OCI-LY1 (cell line): ENCODE results near the gene PNPLA4.

Experiments
- H2AFZ ChIP-seq: fragments of 200-600 bp; sonication (generic), shearing (Covaris generic); 2 replicates; pipeline ENCODE4 v1.6.0; 2014; ENCODE audit warnings: antibody characterized with exemption, mild to moderate bottlenecking, low read length
- H3F3A ChIP-seq: fragments of 200-600 bp; sonication (generic), shearing (Covaris generic); 2 replicates; pipeline ENCODE4 v1.6.0; 2014; ENCODE audit warnings: mild to moderate bottlenecking, antibody characterized with exemption, low read length, moderate library complexity; ENCODE audit not compliant: insufficient read depth
- H3K27ac ChIP-seq: fragments of 200-600 bp; sonication (generic); 2 replicates; pipeline ENCODE4 v1.5.1; 2014; ENCODE audit warnings: low read length, mixed run types, mild to moderate bottlenecking, low read depth; ENCODE audit not compliant: poor library complexity, severe bottlenecking
- H3K27me3 ChIP-seq: fragments of 200-600 bp; sonication (generic); 2 replicates; pipeline ENCODE4 v1.6.0; 2014; ENCODE audit warnings: antibody characterized with exemption, mild to moderate bottlenecking, low read length, moderate library complexity; ENCODE audit not compliant: insufficient read depth
- H3K36me3 ChIP-seq: fragments of 200-600 bp; sonication (generic); 2 replicates; pipeline ENCODE4 v1.6.1; 2014; ENCODE audit warnings: mild to moderate bottlenecking, antibody characterized with exemption, low read length, moderate library complexity, mixed read lengths; ENCODE audit not compliant: insufficient read depth
- H3K4me1 ChIP-seq: fragments of 200-600 bp; sonication (generic); 2 replicates; pipeline ENCODE4 v1.5.1; 2014; ENCODE audit warnings: mild to moderate bottlenecking, low read length, moderate library complexity; ENCODE audit not compliant: insufficient read depth, severe bottlenecking
- H3K4me2 ChIP-seq: fragments of 200-600 bp; sonication (generic), shearing (Covaris generic); 2 replicates; pipeline ENCODE4 v1.6.1; 2014; ENCODE audit warnings: low read length
- H3K4me3 ChIP-seq: fragments of 200-600 bp; sonication (generic); 2 replicates; pipeline ENCODE4 v1.5.1; 2014; ENCODE audit warnings: low read length, low read depth, mild to moderate bottlenecking, mixed read lengths; ENCODE audit not compliant: poor library complexity, severe bottlenecking
- H3K79me2 ChIP-seq: fragments of 200-600 bp; shearing (Covaris generic); 2 replicates; pipeline ENCODE4 v1.6.1; 2016; ENCODE audit warnings: mixed run types, low read length, mixed read lengths; ENCODE audit not compliant: insufficient read depth
- H3K9ac ChIP-seq: fragments of 200-600 bp; sonication (generic), shearing (Covaris generic); 2 replicates; pipeline ENCODE4 v1.6.1; 2014; ENCODE audit warnings: mild to moderate bottlenecking, low read length, mixed read lengths
- H3K9me2 ChIP-seq: fragments of 200-600 bp; sonication (generic), shearing (Covaris generic); 2 replicates; pipeline ENCODE4 v1.6.1; 2014; ENCODE audit warnings: low read depth, mild to moderate bottlenecking, low read length, mixed read lengths
- H3K9me3 ChIP-seq: fragments of 200-600 bp; shearing (Covaris generic); 2 replicates; pipeline ENCODE4 v1.6.1; 2014; ENCODE audit warnings: low read length, mixed read lengths
- H4K20me1 ChIP-seq: fragments of 200-600 bp; sonication (generic), shearing (Covaris generic); 2 replicates; pipeline ENCODE4 v1.6.0; 2016; ENCODE audit warnings: mild to moderate bottlenecking, low read length; ENCODE audit not compliant: insufficient read depth
- EZH2 ChIP-seq: fragments of 200-600 bp; sonication (generic), shearing (Covaris generic); IDR thresholded peaks from 2 replicates; pipeline ENCODE4 v1.8.0; 2017; ENCODE audit warnings: borderline replicate concordance, mixed run types, mild to moderate bottlenecking, antibody characterized with exemption, low read length, moderate library complexity, mixed read lengths
- TF ChIP-seq, protein P1 (sequence below): fragments of 200-600 bp; sonication (generic), shearing (Covaris generic); IDR thresholded peaks from 2 replicates; pipeline ENCODE4 v1.5.1; 2017; ENCODE audit warnings: mild to moderate bottlenecking, antibody characterized with exemption, low read length, moderate library complexity, mixed read lengths

PNPLA4 gene

DNA sequence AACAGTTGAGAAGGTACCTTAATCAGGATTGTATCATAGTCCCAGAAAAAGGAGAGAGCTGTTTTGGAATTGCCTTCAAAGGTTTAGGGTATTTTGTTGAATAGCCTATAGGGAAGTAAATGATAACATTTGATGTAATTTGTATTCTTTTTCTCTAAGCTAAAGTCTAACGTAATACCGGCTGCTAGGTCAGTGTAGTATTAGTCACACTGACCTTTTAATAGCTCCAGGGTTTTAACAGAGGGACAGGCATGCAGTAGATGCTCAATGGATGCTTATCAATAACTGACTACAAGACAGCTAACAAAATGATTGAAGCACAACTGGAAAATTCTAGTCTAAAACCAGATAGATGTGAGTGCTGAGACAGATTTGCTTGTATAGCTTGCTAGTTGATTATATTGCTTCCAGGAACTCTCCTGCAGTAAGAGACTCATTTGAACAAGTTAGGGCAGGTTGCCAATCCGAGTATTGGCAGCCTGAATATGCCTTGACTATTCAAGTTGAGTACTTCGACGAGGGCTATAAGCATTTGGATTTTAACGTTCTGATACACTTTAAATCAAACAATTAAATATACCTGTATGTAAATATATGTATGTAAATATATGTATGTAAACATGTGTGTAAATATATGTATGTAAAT lies 16.5 kb upstream of the PNPLA4 start:
- Histone ChIP-seq H3K79me2 (no peaks in the 10 kb centered on the region), H3K4me2 (no peak overlapping the region), H4K20me1 (no peaks in the 10 kb centered on the region), H3K9me3 (no peaks in the 10 kb centered on the region), H3K27me3 (no peaks in the 10 kb centered on the region), H3K27ac (no peak overlapping the region), H3K9me2 (no peaks in the 10 kb centered on the region), H3F3A (no peaks in the 10 kb centered on the region), H2AFZ (no peak overlapping the region), H3K9ac (no peak overlapping the region), H3K4me1 (no peaks in the 10 kb centered on the region), H3K4me3 (no peak overlapping the region), H3K36me3 (no peaks in the 10 kb centered on the region)
- no peak for TF ChIP-seq EZH2
- TF ChIP-seq, protein P1, sequence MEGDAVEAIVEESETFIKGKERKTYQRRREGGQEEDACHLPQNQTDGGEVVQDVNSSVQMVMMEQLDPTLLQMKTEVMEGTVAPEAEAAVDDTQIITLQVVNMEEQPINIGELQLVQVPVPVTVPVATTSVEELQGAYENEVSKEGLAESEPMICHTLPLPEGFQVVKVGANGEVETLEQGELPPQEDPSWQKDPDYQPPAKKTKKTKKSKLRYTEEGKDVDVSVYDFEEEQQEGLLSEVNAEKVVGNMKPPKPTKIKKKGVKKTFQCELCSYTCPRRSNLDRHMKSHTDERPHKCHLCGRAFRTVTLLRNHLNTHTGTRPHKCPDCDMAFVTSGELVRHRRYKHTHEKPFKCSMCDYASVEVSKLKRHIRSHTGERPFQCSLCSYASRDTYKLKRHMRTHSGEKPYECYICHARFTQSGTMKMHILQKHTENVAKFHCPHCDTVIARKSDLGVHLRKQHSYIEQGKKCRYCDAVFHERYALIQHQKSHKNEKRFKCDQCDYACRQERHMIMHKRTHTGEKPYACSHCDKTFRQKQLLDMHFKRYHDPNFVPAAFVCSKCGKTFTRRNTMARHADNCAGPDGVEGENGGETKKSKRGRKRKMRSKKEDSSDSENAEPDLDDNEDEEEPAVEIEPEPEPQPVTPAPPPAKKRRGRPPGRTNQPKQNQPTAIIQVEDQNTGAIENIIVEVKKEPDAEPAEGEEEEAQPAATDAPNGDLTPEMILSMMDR: no peak

DNA sequence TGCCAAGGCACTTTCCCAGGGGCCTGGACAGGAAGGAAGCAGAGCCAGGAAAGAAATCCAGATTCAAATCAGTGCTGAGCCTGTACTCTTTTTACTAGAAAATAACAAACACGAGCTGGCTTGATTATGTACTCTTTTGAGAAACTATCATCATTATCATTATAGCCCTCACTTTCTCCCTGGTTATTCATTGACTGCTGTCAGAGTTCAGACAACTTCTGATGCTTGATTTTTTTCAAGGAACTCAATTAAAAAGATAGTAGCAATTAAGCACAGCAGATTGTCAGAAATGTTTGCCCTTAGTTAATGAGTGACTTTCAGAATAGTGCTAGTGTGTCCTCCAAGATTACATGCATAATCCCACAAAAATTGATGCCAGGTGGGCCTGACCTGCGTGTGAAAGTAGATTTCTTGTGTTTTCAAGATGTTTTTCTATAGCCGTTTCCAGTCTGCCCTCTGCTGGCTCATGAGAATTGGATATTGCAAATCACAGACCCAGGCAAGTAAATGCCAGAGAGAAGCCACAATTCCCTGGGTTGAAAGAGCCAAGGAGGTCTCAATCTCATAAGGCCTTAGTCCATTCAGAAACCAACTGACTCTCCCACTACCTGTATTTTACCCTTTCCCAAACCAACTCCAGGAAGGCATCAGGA lies 14.3 kb upstream of the PNPLA4 start:
- Histone ChIP-seq H3K79me2 (no peaks in the 10 kb centered on the region), H3K9me3 (no peaks in the 10 kb centered on the region), H3K27me3 (no peaks in the 10 kb centered on the region)

DNA sequence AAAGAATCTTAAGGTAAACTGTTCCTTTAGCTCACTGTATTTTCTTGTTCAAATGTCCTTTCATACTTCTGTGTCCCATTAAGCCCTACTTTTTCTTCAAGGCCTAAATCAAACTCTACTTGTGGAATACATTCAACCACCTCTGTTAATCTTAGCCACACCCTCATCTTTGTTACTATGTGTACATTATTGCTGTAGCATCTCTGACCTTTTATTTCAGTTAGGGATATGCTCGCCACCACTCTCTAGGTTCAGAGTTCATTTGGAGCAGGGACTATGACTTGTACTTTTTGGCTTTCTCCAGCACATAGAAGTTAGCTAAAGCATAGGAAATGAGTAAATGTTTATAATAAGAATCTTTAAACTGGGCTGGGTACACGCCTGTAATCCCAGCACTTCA lies 6.8 kb upstream of the PNPLA4 start:
- H3K27ac ChIP-seq: no peak overlapping the region
- no peaks in the 10 kb centered on the region for H3K27me3 ChIP-seq
- H3K4me1 ChIP-seq: peaks cover 6% of the 10 kb centered on the region
- no peaks in the 10 kb centered on the region for H3K36me3 ChIP-seq
- no peak overlapping the region for H3K9ac ChIP-seq
- H3K9me3 ChIP-seq: no peaks in the 10 kb centered on the region
- TF ChIP-seq, protein P1: no peak
- TF ChIP-seq EZH2: no peak
- H3K9me2 ChIP-seq: no peaks in the 10 kb centered on the region
- H3K79me2 ChIP-seq: no peaks in the 10 kb centered on the region
- no peak overlapping the region for H2AFZ ChIP-seq
- H3F3A ChIP-seq: no peaks in the 10 kb centered on the region
- H3K4me3 ChIP-seq: no peak overlapping the region
- no peaks in the 10 kb centered on the region for H4K20me1 ChIP-seq
- no peak overlapping the region for H3K4me2 ChIP-seq

More for the DNA sequence above, 14.3 kb upstream of the PNPLA4 start:
- H3K27ac ChIP-seq: no peak overlapping the region
- H3K4me2 ChIP-seq: no peak overlapping the region
- TF ChIP-seq EZH2: no peak
- TF ChIP-seq, protein P1: peak; percentile 41
- H3K9ac ChIP-seq: no peak overlapping the region
- no peaks in the 10 kb centered on the region for H4K20me1 ChIP-seq
- H3K36me3 ChIP-seq: no peaks in the 10 kb centered on the region
- H3K4me3 ChIP-seq: no peak overlapping the region
- H3F3A ChIP-seq: no peaks in the 10 kb centered on the region
- no peaks in the 10 kb centered on the region for H3K9me2 ChIP-seq
- no peaks in the 10 kb centered on the region for H3K4me1 ChIP-seq
- no peak overlapping the region for H2AFZ ChIP-seq
